HK-2 (cell line): ENCODE results near the gene GPT2.
"Not testable (repeated sequence)": the region's sequence is repeated elsewhere in the genome, so short reads cannot be mapped to it uniquely, and the experiment has no call there.

Experiments
- DNase-seq: peaks from one replicate; pipeline ENCODE4 v3.0.0-alpha.2; 2018; ENCODE audit not compliant: unreplicated experiment

Gene GPT2

GRCh38 chr16:46866286-46866685, 17.9 kb upstream of the GPT2 start:
- no peak for DNase-seq

- DNase-seq = not testable (repeated sequence)
These were observed 16.7 kb upstream of the GPT2 start for GRCh38 chr16:46867486-46867885.

- not testable (repeated sequence) for DNase-seq
These were observed 15.3 kb upstream of the GPT2 start for GRCh38 chr16:46868891-46869290.

GRCh38 chr16:46871597-46871996, 12.6 kb upstream of the GPT2 start:
- no peak for DNase-seq

- DNase-seq = no peak
These were observed 11.0 kb upstream of the GPT2 start for GRCh38 chr16:46873201-46873600.

GRCh38 chr16:46875243-46875642, 8.9 kb upstream of the GPT2 start:
- no peak for DNase-seq

- no peak for DNase-seq
These were observed 1.7 kb upstream of the GPT2 start for GRCh38 chr16:46882304-46882939.

- DNase-seq = no peak
These were observed 1.2 kb upstream of the GPT2 start for GRCh38 chr16:46882940-46883307.

GRCh38 chr16:46883353-46883689, 841 bp upstream of the GPT2 start:
- peak; percentile 11 for DNase-seq

- DNase-seq = no peak
These were observed 541 bp downstream of the GPT2 start for GRCh38 chr16:46884513-46885293.

GRCh38 chr16:46885960-46886763, 2.0 kb downstream of the GPT2 start:
- no peak for DNase-seq

GRCh38 chr16:46886764-46887523, 2.8 kb downstream of the GPT2 start:
- DNase-seq = no peak

GRCh38 chr16:46887524-46887854, 3.3 kb downstream of the GPT2 start:
- DNase-seq = no peak

GRCh38 chr16:46889245-46889941, 5.2 kb downstream of the GPT2 start:
- no peak for DNase-seq

GRCh38 chr16:46889942-46890300, 5.8 kb downstream of the GPT2 start:
- DNase-seq = no peak

- no peak for DNase-seq
These were observed 7.7 kb downstream of the GPT2 start for GRCh38 chr16:46891910-46892309.

- DNase-seq = no peak
These were observed 10.0 kb downstream of the GPT2 start for GRCh38 chr16:46894036-46894672.

- no peak for DNase-seq
These were observed 11.5 kb downstream of the GPT2 start for GRCh38 chr16:46895399-46896313.

GRCh38 chr16:46896314-46896968, 12.3 kb downstream of the GPT2 start:
- no peak for DNase-seq

- no peak for DNase-seq
These were observed 13.3 kb downstream of the GPT2 start for GRCh38 chr16:46897471-46897870.
